SK-MEL-5 (cell line): Measurements from ENCODE around the gene SLMAP. TPM values are rescaled to one million over a fixed set of nuclear protein-coding genes. Genes with fewer than 3 reads are reported as not detected.

Experiments used
- DNase-seq: peaks from one replicate; pipeline ENCODE4 v3.0.0-alpha.2; 2016; ENCODE audit warnings: low read depth, low spot score
- in situ Hi-C: cut with HindIII; loops from 2 replicates; pipeline ENCODE4 v1.10.0; 2016; ENCODE audit warnings: low sequenced_read_pairs, high pct_unique_total_duplicates, low pct_unique_long_range_greater_than_20kb
- total RNA-seq: library from RNA; depleted of rRNA; stranded (reverse); fragments of >200 nt; shearing (Covaris generic); gene quantifications from 2 replicates; pipeline ENCODE4 v1.2.3, GENCODE V29; 2014

SLMAP gene
- total RNA-seq, 1 experiment from 2014 or later = 26.1 TPM

- in situ Hi-C loops = no loop called here
- DNase-seq = no peak
Observed at GRCh38 chr3:57958642-57959422, 202.7 kb downstream of the SLMAP start.

- in situ Hi-C loops = no loop called here
- DNase-seq = no peak
Observed at GRCh38 chr3:57959423-57960173, 203.5 kb downstream of the SLMAP start.

GRCh38 chr3:57960174-57960505, 204.0 kb downstream of the SLMAP start:
- in situ Hi-C loops = no loop called here
- no peak for DNase-seq

- in situ Hi-C loops = no loop called here
- no peak for DNase-seq
Observed at GRCh38 chr3:57961177-57961827, 205.2 kb downstream of the SLMAP start.

GRCh38 chr3:57961828-57962447, 205.8 kb downstream of the SLMAP start:
- DNase-seq = peak; percentile 35
- in situ Hi-C loops = no loop called here

GRCh38 chr3:57962448-57962834, 206.3 kb downstream of the SLMAP start:
- in situ Hi-C loops = no loop called here
- DNase-seq = no peak

- in situ Hi-C loops = no loop called here
Observed at GRCh38 chr3:57963811-57964346, 207.8 kb downstream of the SLMAP start.

GRCh38 chr3:57966829-57967228, 210.7 kb downstream of the SLMAP start:
- DNase-seq = no peak
- in situ Hi-C loops = no loop called here

More at GRCh38 chr3:57963811-57964346, 207.8 kb downstream of the SLMAP start:
- DNase-seq = no peak

- DNase-seq = no peak
- in situ Hi-C loops = no loop called here
Observed at GRCh38 chr3:57967590-57967989, 211.5 kb downstream of the SLMAP start.

GRCh38 chr3:57968501-57968900, 212.4 kb downstream of the SLMAP start:
- in situ Hi-C loops = no loop called here
- DNase-seq = no peak

GRCh38 chr3:57971975-57972374, 215.9 kb downstream of the SLMAP start:
- in situ Hi-C loops = no loop called here
- no peak for DNase-seq

- no peak for DNase-seq
- in situ Hi-C loops = no loop called here
Observed at GRCh38 chr3:57972531-57973111, 216.5 kb downstream of the SLMAP start.

- in situ Hi-C loops = no loop called here
- no peak for DNase-seq
Observed at GRCh38 chr3:57973715-57974477, 217.8 kb downstream of the SLMAP start.

GRCh38 chr3:57974796-57975388, 218.8 kb downstream of the SLMAP start:
- in situ Hi-C loops = no loop called here
- DNase-seq = peak; percentile 73

- no peak for DNase-seq
- in situ Hi-C loops = no loop called here
Observed at GRCh38 chr3:57977818-57978235, 221.7 kb downstream of the SLMAP start.

- in situ Hi-C loops = no loop called here
- DNase-seq = no peak
Observed at GRCh38 chr3:57978316-57978715, 222.2 kb downstream of the SLMAP start.
